ENCODE data around the gene GUCY1A1.

- no peak for TF ChIP-seq CTCF (conservative IDR thresholded peaks at IDR 0.05; ENCODE audit: low read depth, low read length)
- no peak for TF ChIP-seq EZH2 (IDR thresholded peaks at IDR 0.05; ENCODE audit: low read length, unreplicated experiment)
- TF ChIP-seq EZH2phosphoT487 (IDR thresholded peaks at IDR 0.05; ENCODE audit: borderline replicate concordance, low read length), result no peak
Observed at GRCh38 chr4:155738548-155738947, 71.9 kb downstream of the GUCY1A1 start.

All from PC-3 (cell line).